Right renal cortex interstitium (tissue), 3 donors: ENCODE results near the gene MYO7B. TPM values are rescaled to one million over a fixed set of nuclear protein-coding genes. Genes with fewer than 3 reads are reported as not detected.
"Not testable (repeated sequence)": the region's sequence is repeated elsewhere in the genome, so short reads cannot be mapped to it uniquely, and the experiment has no call there.

Experiments used
- DNase-seq, 3 donors: peaks; one replicate each; pipeline ENCODE4 v3.0.0-alpha.2; 2013; ENCODE audit warnings: low read depth in 3 of 3, low spot score in 2 of 3
- polyA plus RNA-seq, 3 donors: library from polyadenylated mRNA; unstranded; fragments of 120-200 nt; gene quantifications; one replicate each; pipeline ENCODE4 v1.2.1, GENCODE V29; 2013; ENCODE audit not compliant: insufficient read length in 3 of 3

MYO7B gene
- polyA plus RNA-seq, 3 donors, result 18.0 to 22.3 (median 19.9) TPM

DNA sequence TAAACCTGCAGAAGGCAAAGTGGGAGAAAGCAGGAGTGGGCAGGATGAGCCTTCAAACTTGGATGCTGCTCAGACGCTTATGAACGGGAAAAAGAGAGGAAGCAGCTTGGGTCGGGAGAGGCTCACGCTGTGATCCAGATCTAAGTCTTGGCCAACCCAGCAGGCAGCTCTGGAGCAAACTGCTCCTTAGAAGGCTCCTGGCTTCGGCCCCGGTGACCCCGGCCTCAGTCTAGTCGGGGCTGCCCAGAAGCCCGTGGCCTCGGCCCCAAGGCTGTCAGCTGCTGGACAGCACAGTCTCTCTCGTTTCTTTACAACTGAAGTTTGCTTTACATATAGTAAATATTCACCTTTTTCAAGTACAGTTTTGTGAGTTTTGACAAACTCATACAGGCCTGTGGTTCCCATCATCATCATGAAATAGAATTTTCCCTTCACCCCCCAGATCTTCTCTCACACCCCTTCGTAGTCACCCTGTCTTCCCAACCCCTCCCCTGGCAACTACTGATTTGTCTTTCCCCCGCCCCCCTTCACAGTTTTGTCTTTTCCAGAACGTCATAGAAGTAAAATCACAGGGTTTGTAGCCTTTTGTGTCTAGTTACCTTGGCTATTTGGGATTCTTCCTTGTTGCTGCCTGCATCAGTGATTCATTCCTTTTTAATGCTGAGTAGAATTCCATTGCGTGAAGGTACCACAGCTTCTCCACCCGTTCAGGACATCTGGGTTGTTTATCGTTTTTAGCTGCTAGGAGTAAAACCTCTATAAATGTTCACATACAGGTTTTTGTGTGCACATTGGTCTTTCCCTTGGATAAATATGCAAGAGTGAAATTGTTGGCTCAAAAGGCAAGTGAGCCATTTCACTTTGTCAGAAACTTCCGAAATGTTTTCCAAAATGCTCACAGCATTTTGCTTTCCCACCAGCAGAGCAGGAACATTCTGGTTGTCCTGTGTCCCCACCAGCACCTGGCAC is 35.1 kb downstream of the MYO7B start:
- DNase-seq, result no peak

GRCh38 chr2:127572352-127572751 is 36.9 kb downstream of the MYO7B start:
- not testable (repeated sequence) for DNase-seq

DNA sequence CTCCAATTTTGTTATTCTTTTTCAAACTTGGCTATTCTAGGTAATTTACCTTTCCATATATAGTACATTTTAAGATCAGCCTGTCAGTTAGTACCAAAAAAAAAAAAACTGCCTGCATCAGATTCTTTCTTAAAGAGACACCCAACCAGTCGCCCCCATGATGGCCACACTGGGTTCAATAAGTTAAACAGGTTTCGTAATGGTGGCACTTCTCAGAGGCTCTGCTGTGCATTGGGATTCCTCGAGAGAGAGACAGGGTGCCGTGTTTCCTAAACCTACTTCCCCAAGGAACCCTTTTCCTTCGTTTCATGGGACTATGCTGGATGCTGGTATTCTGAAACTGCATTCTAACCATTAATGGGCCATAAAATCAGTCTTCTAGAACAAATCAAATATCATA is 37.4 kb downstream of the MYO7B start:
- no peak for DNase-seq

DNA sequence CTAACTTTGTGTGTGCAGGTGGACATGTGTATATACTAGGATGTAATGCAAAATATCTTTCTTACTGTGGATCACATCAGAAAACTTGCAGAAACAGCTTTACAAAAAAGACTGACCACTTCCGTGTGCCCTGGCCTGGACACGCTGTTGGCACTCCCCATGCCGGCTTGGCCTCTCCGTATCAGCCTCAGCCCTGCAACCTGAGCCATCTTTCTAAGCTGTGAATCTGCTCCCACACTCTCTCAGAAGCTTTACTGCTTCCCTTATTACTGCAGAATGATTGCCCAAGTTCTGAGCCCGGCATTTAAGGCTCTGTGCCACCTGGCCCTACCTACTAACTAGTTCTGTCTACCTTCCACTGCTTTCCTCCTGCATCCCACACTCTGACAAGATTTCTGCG is 37.8 kb downstream of the MYO7B start:
- DNase-seq, result no peak

- no peak for DNase-seq
Observed at GRCh38 chr2:127573771-127574170, 38.3 kb downstream of the MYO7B start.

DNA sequence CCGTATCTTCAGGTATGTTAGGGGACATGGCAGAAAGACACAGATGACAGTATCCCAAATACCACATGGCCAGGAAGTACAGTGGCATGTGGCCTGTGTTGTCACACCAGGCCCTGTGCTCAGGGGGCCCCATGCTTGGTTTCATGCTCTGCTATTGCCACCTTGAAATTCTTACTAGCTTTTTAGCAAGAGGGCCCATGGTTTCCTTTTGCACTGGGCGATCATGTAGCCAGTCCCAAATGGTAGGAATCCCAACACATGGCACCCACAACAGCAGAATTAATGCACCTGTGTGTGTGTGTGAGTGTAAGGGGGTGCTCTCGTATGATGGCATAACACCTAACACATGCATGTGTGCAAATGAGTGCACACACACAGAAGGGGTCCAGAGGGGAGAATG is 39.2 kb downstream of the MYO7B start:
- DNase-seq, result no peak

- DNase-seq, result no peak
Observed at GRCh38 chr2:127575185-127575765, 39.8 kb downstream of the MYO7B start.

DNA sequence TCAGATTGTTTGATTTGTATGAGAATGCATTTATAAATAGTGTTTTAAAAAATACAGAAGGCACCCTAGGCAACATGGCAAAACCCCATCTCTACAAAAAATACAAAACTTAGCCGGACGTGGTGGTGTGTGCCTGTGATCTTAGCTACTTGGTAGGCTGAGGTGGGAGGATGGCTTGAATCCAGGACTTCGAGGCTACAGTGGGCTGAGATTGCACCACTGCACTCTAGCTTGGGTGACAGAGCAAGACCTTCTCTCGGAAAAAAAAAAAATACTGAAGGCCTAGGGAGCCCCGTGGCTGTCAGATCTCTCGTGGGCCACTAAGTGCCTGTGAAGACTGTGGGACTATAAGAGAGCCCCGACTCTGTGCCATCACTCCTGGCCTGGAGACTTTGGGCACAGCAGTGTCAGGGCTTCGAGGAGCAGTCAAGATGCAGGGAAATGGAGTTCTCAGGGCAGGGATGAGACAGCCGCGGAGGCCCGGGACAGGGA is 40.5 kb downstream of the MYO7B start:
- DNase-seq, result no peak

GRCh38 chr2:127576433-127577207 is 41.1 kb downstream of the MYO7B start:
- DNase-seq, result no peak

- DNase-seq, result no peak
Observed at GRCh38 chr2:127577208-127577475, 41.7 kb downstream of the MYO7B start.

- no peak for DNase-seq
Observed at GRCh38 chr2:127577503-127577902, 42.0 kb downstream of the MYO7B start.

GRCh38 chr2:127577973-127578372 is 42.5 kb downstream of the MYO7B start:
- DNase-seq, result no peak

GRCh38 chr2:127578411-127578810 is 42.9 kb downstream of the MYO7B start:
- DNase-seq, result no peak

DNA sequence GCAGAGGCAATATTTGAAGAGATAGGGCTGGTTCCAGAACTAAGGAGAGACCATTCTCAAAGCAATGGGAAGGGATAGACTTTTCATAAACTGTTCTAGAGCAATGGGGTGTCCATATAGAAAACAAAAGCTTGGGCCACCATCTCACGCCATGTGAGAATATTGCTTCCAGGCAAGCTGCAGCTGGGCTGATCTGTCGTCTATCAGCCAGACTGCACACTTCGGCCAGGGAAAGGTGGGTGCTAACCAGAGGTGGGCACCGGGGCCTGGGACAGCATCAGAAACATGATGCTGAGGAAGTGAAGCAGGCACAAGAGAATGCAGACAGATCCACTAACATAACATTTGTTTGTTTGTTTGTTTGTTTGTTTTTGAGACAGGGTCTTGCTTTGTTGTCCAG is 43.7 kb downstream of the MYO7B start:
- DNase-seq, result no peak

- DNase-seq, result no peak
Observed at GRCh38 chr2:127580167-127581049, 44.9 kb downstream of the MYO7B start.

DNA sequence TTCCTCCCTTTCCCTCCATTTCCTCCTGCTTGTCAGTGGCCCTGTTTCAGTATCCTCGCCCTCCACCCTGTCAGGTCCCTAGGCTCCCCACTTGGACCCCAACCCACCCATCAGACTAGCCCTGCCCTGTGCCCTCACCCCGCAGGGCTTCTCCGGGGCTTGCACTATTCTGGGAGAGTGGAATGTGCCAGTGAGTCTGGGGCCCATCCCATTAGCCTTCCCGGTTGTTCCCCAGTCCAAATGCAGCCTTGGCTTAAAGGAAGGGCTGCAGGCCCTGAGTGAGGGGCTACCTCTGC is 45.5 kb downstream of the MYO7B start:
- no peak for DNase-seq

DNA sequence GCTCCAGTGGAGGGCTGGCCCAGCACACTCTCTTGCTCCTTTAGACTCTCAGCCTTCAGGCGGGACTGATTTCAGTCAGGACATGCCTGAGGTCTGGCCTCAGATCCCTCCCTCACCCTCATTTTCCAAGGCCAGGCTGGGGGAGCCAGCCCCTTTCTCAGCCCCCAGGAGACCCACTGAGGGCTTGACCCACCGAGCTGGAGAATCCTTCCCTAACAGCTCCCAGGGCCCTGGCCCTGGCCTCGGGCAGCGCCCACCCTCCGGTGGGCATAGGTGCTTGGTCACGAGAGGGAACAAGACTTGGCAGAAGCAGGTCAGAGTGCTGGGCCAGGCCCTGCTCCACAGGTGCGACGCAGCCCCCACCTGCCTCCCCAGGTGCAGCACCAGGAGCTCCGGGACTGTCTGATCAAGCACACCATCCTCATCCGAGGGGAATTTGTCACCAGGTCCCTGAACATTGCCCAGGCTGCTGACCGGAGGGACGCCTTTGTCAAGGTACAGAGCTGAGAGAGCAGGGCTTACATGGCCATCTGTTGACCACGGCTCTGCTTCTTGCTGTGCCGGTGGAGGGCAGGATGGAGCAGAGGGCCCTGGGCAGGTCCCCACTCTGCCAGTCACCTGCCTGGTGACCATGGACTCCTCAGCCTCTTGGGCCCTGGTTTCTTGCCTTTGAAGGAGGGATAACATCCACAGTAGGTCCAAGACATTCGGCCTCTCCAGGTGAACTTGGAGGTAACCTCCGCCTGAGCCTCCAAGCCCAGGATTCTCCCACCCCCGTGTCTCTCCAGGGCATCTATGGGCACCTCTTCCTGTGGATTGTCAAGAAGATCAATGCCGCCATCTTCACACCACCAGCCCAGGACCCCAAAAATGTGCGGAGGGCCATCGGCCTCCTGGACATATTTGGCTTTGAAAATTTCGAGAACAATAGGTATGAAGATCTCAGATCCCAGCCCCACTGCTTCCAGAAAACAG is 46.3 kb downstream of the MYO7B start:
- no peak for DNase-seq

DNA sequence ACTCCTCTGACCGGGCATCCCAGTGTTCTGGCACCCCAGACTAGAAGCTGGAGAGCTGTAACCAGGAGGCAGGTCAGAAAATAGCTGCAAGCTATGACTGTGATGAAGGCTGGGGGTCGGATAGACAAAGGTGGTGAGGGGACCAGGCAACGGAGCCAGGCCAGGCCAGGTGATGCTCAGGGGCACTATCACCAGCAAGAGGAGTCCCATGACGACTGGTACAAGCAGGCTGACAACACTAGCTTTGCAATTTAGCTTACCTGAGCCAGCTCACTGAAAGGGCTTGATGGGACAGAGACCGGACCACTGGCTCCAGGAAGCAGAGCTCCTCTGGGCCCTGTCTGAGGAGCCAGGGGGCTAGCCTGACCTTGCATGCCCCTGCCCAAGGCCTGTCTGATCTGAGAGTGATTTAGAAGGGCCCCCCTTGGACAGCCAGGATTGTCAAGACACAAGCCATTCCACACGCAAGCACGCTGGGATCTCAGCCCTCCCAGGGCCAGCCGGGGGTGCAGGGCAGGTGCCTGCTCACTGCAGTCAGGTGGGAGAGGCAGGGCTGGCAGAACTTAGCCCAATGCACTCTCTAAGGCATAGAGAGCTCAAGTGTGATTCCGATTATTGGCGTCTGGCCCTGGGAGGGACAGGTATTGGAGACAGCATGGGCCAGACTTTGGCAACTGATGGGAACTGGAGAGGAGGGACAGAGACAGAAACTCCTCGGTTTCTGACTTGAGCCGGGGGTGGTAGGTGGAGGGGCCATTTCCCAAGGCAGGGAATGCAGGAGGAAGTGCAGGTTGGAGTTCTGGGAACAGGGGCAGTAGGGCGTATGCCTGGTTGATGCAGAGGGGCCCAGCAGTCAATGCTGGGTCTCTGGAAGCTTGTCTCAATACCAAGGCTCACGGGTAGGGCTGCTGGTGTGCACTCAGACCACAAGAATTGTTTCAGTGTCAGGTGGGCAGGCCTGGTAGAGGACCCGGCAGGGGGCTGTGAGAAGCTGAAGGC is 47.7 kb downstream of the MYO7B start:
- no peak for DNase-seq
